Parathyroid adenoma (tissue), 2 donors: ENCODE measurements around the gene MRPL39.
"Not testable (repeated sequence)": the region's sequence is repeated elsewhere in the genome, so short reads cannot be mapped to it uniquely, and the experiment has no call there.

Experiments
- H2AFZ ChIP-seq: fragments of 300-600 bp; sonication (generic); one replicate; pipeline ENCODE4 v1.7.0; 2017; ENCODE audit warnings: antibody characterized with exemption, mild to moderate bottlenecking
- H3K27ac ChIP-seq: fragments of 300-600 bp; sonication (generic); one replicate; pipeline ENCODE4 v1.7.0; 2017
- H3K27me3 ChIP-seq: fragments of 300-600 bp; sonication (generic); one replicate; pipeline ENCODE4 v1.7.0; 2017; ENCODE audit warnings: low read length; ENCODE audit not compliant: control insufficient read depth, insufficient read depth
- H3K36me3 ChIP-seq: fragments of 300-600 bp; sonication (generic); one replicate; pipeline ENCODE4 v1.7.0; 2017; ENCODE audit warnings: low read length; ENCODE audit not compliant: control insufficient read depth, insufficient read depth
- H3K4me1 ChIP-seq: fragments of 300-600 bp; sonication (generic); one replicate; pipeline ENCODE4 v1.7.0; 2017; ENCODE audit warnings: control low read depth
- H3K4me2 ChIP-seq: fragments of 300-600 bp; sonication (generic); one replicate; pipeline ENCODE4 v1.7.0; 2017; ENCODE audit warnings: low read length
- H3K4me3 ChIP-seq: fragments of 300-600 bp; sonication (generic); one replicate; pipeline ENCODE4 v1.7.0; 2017; ENCODE audit warnings: low read depth, low read length
- H3K79me2 ChIP-seq: fragments of 300-600 bp; sonication (generic); one replicate; pipeline ENCODE4 v1.7.0; 2017; ENCODE audit warnings: control low read depth
- H3K9ac ChIP-seq: fragments of 300-600 bp; sonication (generic); one replicate; pipeline ENCODE4 v1.7.0; 2017; ENCODE audit warnings: mild to moderate bottlenecking
- H3K9me3 ChIP-seq: fragments of 300-600 bp; sonication (generic); one replicate; pipeline ENCODE4 v1.7.0; 2017; ENCODE audit warnings: low read length; ENCODE audit not compliant: control insufficient read depth
- TF ChIP-seq, protein P1 (sequence below): fragments of 300-600 bp; sonication (generic); IDR thresholded peaks from one replicate; pipeline ENCODE4 v1.7.0; 2017; ENCODE audit warnings: antibody characterized with exemption, mild to moderate bottlenecking
- donor health status: primary hyperparathyroidism.

The MRPL39 gene

DNA sequence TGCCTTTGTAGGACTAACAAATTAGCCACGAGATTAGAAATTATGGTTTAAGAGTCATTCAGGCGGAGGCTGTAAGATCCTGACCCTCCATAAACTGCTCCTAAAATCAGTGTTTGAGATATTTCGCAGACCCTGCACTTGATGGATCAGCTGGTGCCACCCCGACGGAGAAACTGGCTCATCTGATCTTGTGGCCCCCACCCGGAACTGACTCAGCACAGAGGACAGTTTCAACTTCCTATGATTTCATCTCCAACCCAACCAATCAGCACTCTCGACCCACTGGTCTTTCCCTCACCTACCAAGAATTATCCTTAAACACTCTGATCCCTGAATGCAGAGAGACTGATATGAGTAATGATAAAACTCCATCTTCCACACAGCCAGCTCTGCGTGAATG, 28.0 kb upstream of the MRPL39 start:
- Histone ChIP-seq H2AFZ (no peak overlapping the region), H3K36me3 (no peaks in the 10 kb centered on the region), H3K4me1 (no peaks in the 10 kb centered on the region), H3K4me3 (no peak overlapping the region), H3K9ac (no peak overlapping the region), H3K27me3 (no peaks in the 10 kb centered on the region), H3K9me3 (no peaks in the 10 kb centered on the region), H3K4me2 (no peak overlapping the region), H3K79me2 (no peaks in the 10 kb centered on the region), H3K27ac (no peak overlapping the region)
- TF ChIP-seq, protein P1, sequence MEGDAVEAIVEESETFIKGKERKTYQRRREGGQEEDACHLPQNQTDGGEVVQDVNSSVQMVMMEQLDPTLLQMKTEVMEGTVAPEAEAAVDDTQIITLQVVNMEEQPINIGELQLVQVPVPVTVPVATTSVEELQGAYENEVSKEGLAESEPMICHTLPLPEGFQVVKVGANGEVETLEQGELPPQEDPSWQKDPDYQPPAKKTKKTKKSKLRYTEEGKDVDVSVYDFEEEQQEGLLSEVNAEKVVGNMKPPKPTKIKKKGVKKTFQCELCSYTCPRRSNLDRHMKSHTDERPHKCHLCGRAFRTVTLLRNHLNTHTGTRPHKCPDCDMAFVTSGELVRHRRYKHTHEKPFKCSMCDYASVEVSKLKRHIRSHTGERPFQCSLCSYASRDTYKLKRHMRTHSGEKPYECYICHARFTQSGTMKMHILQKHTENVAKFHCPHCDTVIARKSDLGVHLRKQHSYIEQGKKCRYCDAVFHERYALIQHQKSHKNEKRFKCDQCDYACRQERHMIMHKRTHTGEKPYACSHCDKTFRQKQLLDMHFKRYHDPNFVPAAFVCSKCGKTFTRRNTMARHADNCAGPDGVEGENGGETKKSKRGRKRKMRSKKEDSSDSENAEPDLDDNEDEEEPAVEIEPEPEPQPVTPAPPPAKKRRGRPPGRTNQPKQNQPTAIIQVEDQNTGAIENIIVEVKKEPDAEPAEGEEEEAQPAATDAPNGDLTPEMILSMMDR, result no peak

DNA sequence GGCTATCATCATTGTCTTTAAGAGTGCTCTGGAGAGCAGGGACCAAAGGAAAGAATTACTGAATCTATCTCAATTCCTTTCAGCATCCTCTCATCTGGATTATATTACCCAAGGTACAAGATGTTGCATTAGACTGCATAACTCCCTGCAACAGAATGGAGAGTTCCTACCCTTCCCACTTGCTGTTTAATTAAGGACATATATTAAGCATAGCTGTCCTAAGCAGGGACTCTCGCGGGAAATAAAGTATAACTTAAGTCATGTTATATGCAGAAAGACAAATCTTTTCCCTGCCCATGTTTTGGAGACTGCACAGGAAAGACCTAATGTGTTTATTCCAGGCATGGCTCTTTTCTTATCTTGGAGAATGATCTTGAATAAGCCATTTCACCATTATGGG, 25.0 kb upstream of the MRPL39 start:
- Histone ChIP-seq H3K36me3 (no peaks in the 10 kb centered on the region), H3K79me2 (no peaks in the 10 kb centered on the region), H3K4me2 (no peak overlapping the region), H3K9ac (no peak overlapping the region), H3K9me3 (no peaks in the 10 kb centered on the region), H3K4me1 (no peaks in the 10 kb centered on the region), H3K27me3 (no peaks in the 10 kb centered on the region), H2AFZ (no peak overlapping the region), H3K4me3 (no peak overlapping the region), H3K27ac (no peak overlapping the region)
- TF ChIP-seq, protein P1, result no peak

DNA sequence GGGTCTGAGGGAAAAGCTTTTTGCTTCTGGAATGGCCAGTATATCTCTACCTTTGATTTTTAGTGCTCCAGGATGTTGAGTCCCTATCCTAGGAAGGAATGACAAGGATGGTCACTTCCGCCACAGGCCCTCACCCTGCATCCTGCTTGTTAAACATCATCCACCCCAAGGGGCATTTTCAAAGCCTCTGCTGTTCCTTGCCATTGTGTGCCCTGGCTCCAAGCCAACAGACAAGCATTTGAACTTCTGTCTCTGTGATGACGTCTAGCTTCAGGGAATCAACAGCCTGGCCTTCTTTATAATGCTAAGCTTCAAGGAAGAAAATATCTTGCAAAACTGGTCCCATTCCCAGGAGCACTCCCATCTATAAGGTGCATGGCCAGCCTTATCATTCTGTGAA, 19.5 kb upstream of the MRPL39 start:
- no peak overlapping the region for H2AFZ ChIP-seq
- TF ChIP-seq, protein P1, result no peak
- H3K9ac ChIP-seq, result no peak overlapping the region
- H3K4me3 ChIP-seq, result no peak overlapping the region
- no peaks in the 10 kb centered on the region for H3K9me3 ChIP-seq
- no peaks in the 10 kb centered on the region for H3K79me2 ChIP-seq
- no peaks in the 10 kb centered on the region for H3K27me3 ChIP-seq
- no peaks in the 10 kb centered on the region for H3K36me3 ChIP-seq
- no peaks in the 10 kb centered on the region for H3K4me1 ChIP-seq
- H3K27ac ChIP-seq, result peak overlapping the region; percentile 22
- no peak overlapping the region for H3K4me2 ChIP-seq

DNA sequence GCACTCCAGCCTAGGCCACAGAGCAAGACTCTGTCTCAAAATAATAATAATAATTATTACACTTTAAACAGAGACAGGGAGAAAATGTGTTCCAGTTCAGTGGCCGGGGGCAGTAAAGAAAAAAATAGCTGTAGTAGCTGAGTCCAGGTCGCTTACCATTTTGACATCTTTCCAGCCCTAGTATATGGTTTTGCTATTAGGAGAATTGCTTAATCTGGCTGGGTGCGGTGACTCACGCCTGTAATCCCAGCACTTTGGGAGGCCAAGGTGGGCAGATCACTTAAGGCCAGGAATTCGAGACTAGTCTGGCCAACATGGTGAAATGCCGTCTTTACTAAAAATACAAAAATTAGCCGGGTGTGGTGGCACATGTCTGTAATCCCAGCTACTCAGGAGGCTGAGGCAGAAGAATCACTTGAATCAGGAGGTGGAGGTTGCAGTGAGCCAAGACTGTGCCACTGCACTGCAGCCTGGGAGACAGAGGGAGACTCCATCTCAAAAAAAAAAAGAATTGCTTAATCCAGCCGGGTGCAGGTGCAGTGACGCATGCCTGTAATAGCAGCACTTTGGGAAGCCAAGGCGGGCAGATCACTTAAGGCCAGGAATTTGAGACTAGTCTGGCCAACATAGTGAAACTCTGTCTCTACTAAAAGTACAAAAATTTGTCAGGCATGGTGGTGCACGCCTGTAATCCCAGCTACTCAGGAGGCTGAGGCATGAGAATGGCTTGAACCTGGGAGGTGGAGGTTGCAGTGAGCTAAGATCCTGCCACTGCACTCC, 18.7 kb upstream of the MRPL39 start:
- H3K36me3 ChIP-seq, H3K4me3 ChIP-seq, H3K4me1 ChIP-seq, H2AFZ ChIP-seq, H3K27ac ChIP-seq, H3K4me2 ChIP-seq, H3K9ac ChIP-seq, H3K27me3 ChIP-seq, H3K9me3 ChIP-seq, H3K79me2 ChIP-seq: not testable (repeated sequence)

DNA sequence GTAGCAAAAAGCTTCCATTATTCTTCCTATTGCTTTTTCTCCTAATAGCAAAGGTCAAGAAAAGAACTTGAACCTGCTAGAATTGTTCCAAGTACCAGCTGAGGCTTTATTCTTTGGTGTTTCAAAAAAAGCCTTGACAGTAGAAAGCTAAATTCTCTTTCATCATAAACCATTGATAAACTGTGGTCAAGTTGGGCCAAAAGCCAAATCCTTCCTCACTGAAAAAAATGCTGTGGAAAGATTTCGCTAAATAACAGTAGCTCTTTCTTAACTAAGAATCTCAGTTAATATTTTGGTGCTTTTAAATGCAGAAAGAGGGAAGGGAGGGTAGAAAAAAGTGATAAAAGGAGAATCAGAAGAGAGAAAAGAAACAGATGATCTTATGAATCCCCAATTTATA, 17.8 kb upstream of the MRPL39 start:
- Histone ChIP-seq H2AFZ (no peak overlapping the region), H3K79me2 (no peaks in the 10 kb centered on the region), H3K9ac (no peak overlapping the region), H3K27me3 (no peaks in the 10 kb centered on the region), H3K4me2 (no peak overlapping the region), H3K9me3 (no peaks in the 10 kb centered on the region), H3K27ac (no peak overlapping the region), H3K36me3 (no peaks in the 10 kb centered on the region), H3K4me3 (no peak overlapping the region), H3K4me1 (no peaks in the 10 kb centered on the region)
- TF ChIP-seq, protein P1, result no peak
